GM10248 (cell line): Measurements from ENCODE around the gene COL23A1.

Experiments
- CTCF ChIA-PET: fragments of 300-600 bp; sonication (Branson Sonifier 250); formaldehyde crosslinking; extraction: SDS; loops from one replicate; lab custom pipeline; 2021; ENCODE audit warnings: antibody characterized with exemption; lab: Yijun Ruan, JAX
- POLR2A ChIA-PET: fragments of 350-650 bp; sonication (Branson Sonifier 250); formaldehyde crosslinking; extraction: SDS; loops from one replicate; lab custom pipeline; 2020; ENCODE audit warnings: antibody characterized with exemption; lab: Yijun Ruan, JAX
- DNase-seq: peaks from one replicate; pipeline ENCODE4 v3.0.0; 2012; ENCODE audit errors: extremely low spot score
- TF ChIP-seq, protein P1 (sequence below): IDR thresholded peaks from 2 replicates; pipeline ENCODE4 v1.5.1; 2012; ENCODE audit warnings: mild to moderate bottlenecking, low read depth; ENCODE audit errors: extremely low read depth, missing control alignments, control extremely low read depth

Gene COL23A1

DNA sequence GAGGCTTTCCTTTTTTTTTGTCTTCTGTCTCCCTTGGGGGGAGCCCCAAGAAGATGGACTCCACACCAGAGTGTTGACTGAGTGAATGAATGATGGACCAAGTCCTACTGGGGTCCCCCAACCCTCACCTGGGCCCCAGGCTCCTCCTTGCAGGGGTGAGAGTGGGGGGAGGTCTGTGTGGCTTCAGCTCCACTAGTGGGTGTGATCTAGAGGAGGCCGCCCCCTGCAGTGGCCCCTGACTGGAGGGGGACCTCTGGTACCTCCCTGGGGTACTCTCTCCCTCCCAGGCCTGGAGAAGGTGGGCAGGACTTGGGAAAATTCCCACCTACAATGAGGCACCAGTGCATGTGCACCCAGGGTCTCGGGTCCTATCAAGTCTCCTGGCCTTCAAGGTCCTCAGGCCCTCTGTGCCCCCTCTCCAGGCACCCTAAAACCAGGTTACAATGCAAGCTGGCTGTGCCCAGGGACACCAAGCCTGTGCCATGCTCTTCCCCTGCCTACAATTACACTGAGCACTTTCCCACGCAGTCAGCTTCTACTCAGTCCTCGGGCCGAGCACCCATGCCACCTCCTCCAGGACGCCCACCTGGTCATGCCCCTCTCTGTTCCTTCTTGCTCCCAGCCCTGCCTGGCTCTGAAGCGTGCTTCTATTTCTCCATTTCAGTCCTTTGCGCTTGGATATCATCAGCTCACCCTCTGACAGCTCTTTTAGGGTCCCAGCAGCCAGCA lies 240.4 kb downstream of the COL23A1 start:
- no peak for DNase-seq
- TF ChIP-seq, protein P1, sequence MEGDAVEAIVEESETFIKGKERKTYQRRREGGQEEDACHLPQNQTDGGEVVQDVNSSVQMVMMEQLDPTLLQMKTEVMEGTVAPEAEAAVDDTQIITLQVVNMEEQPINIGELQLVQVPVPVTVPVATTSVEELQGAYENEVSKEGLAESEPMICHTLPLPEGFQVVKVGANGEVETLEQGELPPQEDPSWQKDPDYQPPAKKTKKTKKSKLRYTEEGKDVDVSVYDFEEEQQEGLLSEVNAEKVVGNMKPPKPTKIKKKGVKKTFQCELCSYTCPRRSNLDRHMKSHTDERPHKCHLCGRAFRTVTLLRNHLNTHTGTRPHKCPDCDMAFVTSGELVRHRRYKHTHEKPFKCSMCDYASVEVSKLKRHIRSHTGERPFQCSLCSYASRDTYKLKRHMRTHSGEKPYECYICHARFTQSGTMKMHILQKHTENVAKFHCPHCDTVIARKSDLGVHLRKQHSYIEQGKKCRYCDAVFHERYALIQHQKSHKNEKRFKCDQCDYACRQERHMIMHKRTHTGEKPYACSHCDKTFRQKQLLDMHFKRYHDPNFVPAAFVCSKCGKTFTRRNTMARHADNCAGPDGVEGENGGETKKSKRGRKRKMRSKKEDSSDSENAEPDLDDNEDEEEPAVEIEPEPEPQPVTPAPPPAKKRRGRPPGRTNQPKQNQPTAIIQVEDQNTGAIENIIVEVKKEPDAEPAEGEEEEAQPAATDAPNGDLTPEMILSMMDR = no peak
- CTCF ChIA-PET = no interaction called here
- POLR2A ChIA-PET = no interaction called here

DNA sequence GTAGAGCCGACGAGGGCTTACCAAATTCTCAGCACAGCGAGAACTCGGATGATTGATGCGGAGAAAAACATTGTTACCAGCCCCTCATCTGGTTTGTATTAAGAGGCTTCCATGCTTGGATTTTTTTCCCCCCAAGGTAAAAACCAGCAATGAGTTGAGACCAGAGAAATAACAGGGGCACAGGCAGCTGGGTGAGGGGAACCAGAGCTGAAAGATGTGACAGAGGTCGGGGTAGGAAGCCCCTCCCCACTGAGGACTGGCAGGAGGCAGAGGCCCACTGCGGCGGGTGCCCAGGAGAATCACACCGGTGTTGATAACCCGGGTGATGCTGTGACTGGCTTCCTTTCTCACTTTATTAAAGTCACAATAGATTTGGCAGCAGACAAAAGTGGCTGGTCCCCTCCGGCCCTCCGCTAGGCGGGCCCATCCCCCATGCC lies 241.1 kb downstream of the COL23A1 start:
- ChIA-PET CTCF (no interaction called here), POLR2A (no interaction called here)
- no peak for DNase-seq
- TF ChIP-seq, protein P1 = no peak

DNA sequence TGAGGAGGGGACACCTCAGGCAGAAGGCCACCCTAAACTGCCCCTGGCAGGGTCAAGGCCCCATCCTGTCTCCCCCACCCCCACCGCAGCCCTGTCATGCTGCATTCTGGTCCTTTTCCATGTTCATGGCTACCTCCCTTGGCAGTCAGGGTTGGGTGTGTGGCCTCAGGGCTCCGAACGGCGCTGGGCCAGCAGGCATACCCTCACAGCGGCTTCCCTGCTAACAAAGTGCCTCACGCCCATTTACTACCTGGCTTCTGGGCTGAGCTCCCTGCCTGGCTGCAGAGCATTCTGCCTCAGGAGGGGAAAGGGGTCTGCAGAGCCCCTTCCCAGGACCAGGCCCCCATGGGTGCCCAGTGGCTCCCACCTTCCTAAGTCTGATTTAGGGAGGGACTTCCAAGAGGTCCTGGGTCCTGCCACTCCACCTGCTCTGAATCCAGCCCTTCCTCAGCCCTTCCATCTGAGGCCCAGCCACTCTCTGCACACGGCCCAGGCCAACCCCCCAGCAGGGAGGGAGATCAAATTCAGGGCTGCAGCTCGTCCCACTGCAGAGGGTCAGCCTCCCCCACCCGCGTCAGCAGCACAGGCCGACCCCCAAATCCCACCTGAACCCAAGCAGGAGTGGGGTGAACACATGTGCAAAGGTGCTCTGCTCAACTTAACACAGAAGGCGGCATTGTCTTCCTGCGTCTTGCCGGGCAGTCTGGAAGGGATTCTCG lies 241.7 kb downstream of the COL23A1 start:
- POLR2A ChIA-PET = no interaction called here
- no peak for DNase-seq
- CTCF ChIA-PET = no interaction called here
- TF ChIP-seq, protein P1 = no peak

DNA sequence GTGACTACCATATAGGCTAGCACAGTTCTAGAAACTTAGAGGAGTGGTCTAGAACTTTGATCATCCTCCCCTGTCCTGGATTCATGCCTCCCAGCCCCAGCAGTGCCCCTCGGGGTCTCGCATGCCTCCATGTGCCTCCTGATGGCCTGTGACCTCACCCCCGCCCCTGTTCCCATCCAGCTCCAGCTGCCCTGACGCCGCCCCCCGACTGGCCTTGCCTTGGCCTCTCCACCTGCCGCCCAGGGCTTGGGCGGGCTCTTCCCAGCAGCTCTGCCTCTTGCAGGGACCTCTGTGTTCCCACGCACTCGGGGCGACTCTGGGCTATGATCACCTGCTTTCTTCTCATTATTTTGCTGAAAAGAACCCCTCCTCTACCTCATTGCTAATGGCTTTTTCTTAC lies 242.2 kb downstream of the COL23A1 start:
- TF ChIP-seq, protein P1 = no peak
- ChIA-PET CTCF (no interaction called here), POLR2A (no interaction called here)
- no peak for DNase-seq

DNA sequence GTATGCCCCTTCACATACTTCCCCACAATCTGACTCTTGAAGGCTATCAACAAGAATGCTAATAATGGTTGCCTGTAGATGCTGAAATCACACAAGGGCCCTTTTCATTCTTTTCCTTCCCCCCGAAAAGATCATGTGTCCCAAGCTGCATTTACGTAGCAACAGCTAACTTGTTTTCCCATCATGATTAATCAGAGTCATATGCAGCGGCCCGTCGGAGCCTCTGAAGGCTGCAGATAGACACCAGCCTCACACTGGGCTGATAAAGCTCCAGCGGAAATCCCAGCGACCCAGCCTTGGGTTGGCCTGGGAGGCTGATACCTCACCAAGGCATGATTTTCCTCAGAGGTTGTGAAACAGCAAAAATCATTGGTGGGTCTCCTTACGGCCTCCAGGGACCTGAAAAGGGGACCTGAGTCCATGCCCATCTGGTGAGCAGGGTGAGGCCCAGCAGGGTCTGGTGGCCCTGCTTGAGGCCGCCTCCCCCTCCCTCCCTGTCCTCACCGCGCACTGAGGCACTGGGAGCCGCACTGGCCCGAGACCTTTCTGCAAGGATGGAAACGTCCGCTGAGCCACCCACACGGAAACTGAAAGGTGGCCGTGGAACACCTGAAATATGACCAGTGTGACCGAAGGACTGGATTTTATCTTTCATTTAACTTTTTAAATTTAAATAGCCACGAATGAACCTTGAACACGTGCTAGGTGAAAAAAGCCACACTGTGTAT lies 243.4 kb downstream of the COL23A1 start:
- ChIA-PET CTCF (no interaction called here), POLR2A (no interaction called here)
- TF ChIP-seq, protein P1 = no peak
- DNase-seq = no peak

DNA sequence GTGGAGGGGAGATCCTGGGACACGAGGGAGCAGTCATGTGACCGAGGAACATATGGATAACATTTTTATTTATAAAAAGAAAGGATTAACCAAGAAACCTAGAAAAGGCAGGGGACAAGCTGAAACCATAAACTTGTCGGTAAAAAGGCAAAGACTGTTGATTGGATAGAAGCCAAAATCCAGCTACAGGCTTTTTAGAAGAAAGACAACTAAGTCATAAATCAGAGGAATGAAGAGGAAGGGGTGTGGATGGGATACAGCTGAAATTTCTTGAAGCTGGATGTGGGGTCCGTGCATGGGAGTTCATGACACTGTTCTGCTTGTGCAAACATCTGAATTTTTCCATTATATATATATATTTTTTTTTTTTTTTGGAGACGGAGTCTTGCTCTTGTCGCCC lies 246.9 kb downstream of the COL23A1 start:
- DNase-seq = no peak
- CTCF ChIA-PET = no interaction called here
- POLR2A ChIA-PET = no interaction called here
- TF ChIP-seq, protein P1 = no peak
